ENCODE data around the gene TACC3.
"Not testable (repeated sequence)": the region's sequence is repeated elsewhere in the genome, so short reads cannot be mapped to it uniquely, and the experiment has no call there.

TACC3 gene

DNA sequence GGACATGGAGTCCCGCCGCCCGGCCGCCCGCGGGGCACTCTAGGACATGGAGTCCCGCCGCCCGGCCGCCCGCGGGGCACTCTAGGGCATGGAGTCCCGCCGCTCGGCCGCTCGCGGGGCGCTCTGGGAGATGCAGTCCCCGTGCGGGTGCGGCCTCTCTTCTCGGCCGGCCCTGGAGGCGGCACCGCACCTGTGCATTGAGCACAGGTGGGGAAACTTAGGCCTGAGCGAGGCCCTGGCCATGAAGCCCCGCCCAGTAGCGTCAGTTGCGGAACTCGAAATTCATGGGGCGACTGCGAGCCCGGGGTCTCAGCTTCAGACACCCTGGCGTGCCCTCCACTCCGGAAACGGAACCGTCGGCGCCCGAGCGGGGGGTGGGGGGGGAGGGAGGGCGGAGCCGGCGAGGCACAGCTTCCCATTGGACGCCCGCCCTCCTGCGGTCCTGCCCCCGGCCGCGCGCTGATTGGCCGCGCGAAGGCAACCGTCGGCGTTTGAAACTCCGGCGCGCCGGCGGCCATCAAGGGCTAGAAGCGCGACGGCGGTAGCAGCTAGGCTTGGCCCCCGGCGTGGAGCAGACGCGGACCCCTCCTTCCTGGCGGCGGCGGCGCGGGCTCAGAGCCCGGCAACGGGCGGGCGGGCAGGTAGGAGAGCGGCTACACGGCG lies at the start of gene TACC3, which contains the start of gene TMEM129:
TSS of gene TACC3 (plus strand) at position 519 of the 663 bp plus-strand sequence. CDS start 1,901 bp downstream, outside the sequence.
TSS of gene TMEM129 (minus strand) at position 321 of the 663 bp plus-strand sequence. CDS start 486 bp downstream, outside the sequence.
- FAIRE-seq = peak; percentile 34

DNA sequence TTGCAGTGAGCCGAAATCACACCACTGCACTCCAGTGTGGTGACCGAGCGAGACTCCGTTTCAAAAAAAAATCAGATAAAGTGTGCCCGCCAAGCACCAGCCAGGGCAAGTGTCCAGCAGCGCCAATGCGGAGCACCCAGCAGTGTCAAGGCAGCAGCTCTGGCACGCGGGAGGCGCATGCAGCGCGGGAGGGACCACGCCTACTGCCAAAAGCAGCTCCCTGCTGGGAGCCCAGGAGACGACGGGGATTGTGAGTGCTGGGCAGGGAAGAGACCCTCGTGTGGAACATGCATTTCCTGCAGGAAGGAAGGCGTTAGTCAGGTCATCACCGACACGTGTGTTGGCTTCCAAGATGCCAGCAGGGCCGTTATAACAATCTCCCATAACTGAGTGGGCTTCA lies 47.6 kb upstream of the TACC3 start:
- no peak for FAIRE-seq

DNA sequence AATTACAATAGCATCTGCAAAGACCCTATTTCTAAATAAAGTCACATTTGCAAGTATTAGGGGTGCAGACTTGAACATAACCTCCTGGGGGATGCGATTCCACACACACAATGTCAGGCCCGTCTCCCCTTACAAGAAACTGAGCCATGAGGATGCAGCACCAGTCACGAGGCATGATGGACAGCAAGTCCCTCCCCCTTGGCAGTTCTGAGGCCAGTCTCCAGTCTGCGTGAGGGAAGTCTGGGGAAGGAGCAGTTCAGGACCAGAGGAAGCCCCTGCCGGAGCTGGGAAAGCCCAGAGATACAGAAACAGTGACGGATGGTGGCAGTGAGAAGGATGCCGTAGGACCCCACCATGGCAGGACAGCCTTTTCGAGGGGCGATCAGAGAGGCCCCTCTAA lies 46.6 kb upstream of the TACC3 start:
- no peak for FAIRE-seq

DNA sequence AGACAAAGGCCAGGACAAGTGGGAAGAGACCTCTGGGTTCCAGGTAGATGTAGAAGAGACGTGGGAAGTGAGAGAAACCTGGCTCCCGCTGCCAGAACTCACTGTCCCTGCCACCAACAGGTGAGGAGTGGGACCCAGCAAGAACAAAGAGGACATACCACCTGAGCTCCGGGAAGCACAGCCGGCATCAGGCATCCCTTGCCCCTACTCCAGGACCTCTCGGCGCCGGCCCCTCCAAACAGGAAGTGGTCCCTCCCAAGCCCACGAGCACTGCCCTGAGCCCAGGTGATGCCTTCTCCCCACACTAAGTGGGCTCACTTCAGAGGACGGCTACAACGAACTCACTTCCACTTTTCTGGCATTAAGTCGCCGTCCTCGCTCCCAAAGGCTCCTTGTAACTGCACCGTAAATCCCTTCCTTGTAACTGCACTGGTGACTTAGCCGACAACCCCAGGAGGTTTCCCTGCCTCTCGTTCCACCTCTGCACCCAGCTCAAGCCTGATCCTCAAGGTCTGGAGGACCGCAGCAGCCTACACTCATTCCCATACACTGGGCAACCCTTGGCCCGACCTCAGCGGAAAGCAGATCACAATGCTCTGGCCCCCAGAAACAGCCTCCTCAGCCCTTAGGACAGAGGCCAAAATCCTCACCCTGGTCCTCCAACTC lies 46.1 kb upstream of the TACC3 start:
- no peak for FAIRE-seq

DNA sequence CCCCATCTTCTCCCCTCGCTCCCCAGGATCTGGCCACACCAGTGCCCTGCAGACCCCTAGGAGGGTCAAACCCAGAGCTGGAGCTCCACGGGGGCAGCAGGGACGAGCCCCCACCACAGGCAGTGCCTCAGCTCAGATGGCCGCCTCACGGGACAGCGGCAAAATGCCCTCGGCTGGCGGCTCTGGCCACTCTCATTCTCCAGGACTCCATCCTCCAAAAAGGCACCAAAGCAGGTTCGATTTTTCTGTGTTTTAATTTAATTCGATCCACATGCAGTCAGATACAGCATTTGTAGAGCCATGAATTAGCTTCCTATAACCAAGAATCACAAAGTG lies 45.6 kb upstream of the TACC3 start:
- FAIRE-seq = no peak

DNA sequence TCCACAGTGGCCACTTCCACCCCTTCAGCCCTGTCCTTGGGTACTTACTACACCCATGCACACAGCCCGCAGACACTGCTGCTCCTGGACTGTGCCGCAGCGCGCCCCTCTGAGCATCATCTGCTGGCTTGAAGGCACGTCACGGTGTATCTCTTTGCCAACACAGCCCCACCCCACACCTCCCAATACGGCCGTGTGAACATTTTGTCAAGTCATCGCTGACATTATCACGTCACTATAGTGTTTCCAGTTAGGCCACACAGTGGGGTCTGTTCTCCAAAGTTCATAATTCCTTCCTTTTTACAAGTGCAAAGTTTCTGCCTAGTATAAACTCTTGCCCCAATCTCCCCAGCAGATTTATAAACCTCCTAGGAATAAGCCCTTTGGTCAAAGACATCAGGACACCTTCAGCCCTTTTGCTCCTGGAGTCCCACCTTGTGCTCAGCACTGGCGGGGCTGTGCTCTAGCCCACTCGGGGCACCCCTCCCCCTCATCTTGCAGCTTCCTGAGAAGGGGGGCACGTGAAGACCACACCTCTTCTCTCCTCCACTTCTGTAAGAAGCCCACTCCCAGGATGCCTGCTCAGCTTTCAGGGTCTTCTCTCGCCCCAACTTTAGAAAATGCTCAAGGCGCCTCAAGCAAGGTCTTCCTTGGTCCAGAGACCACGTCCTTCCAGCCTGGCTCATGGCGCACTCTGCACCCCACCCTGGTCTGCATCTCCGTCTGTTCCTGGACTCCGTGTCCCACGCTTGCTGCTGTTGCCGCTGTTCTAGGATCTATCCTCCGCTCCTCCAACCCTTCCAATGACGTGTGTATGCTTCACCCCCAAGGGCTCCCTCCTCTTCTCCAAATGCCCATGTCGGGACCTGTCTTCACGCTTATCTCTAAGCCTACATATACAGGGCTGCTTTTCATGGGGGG lies 44.5 kb upstream of the TACC3 start:
- FAIRE-seq = no peak

DNA sequence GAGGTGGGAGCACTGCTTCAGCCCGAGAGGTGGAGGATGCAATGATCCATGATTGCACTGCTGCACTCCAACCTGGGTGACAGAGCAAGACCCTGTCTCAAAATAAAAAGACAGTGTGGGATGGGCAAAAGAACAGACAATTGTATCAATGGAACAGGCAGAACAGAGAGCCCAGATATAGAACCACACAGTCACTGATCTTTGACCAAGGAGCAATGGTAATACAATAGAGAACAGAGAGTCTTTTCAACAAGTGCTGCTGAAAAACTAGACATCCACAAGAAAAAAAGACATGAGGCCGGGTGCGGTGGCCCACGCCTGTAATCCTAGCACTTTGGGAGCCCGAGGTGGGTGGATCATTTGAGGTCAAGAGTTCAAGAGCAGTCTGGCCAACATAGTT lies 43.1 kb upstream of the TACC3 start:
- no peak for FAIRE-seq

DNA sequence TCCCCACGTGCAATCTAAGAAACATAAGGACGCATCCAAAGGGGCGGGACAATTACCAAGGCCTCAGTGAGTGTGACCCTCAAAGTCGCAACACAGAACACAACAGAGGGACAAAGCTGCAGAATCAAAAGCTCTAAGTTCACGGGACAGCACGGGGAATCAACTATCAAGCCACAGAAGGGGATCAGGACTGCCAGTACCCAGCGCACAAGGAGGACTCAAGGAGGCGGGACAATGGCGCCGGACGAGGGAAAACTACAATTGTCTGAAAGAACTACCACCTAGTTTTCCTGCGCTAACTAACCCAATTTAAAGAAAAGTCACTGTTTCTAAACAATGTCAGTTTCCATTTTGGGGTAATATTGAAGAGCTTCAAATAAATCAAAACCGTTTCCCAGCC lies 38.5 kb upstream of the TACC3 start:
- FAIRE-seq = no peak

DNA sequence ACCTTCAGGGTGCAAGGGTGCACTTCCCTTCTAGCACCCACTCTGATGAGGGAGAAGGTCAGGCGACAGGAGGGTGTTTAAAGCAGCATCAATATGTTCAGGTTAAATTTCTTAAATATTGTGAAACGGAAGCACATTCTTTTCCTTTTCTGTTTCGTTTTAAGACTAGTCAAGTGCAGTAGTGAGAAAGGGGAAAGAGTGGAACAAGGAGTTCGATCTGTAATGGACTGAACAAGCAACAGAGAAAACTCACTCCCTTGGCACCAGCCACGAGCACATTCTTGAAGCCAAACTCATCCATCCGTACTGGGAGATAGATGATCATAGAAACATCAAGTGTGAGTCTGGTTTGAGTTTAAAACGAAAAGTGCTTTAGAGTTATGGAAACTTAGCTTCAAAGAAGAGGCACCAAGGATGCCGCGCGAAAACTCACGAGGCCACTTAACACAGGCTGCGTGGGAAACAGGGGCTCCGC lies 38.0 kb upstream of the TACC3 start:
- FAIRE-seq = no peak

DNA sequence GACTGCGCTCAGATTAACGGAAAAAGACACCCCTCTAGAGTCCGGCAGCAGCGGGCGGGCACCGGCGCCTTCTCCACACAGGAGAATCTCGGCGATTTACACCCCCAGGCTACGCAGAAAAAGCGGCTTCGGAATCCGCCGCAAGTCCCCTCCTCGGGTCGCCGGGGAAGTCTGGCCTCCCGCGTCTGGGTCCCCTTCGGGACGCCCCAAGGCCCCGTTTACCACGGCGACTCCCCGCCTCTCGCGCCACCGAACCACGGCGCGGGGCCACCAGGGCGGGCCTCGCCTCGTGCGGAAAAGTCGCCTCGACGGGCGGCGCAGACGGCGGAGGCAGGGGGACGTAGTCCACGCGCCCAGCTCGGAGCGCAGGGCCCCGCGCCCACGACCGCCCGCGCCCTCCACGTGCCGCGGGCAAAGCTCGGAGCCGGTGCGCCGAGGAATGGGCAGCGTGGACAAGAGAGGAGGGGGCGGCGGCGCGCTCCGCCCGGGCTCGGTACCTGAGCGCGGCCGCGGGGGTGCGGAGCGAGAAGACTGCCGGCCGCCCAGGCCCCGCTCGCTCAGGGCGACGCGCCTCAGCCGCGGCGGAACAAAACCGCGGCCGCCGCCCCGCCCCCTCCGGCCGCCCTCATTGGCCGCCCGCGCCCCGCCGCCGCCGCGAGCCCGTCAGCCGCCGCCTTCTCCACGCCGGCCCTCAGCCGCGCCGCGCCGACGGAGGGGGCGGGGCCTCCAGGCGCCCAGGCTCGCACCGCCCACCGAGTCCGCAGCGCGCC lies 37.4 kb upstream of the TACC3 start, which contains the start of gene FAM53A:
TSS of gene FAM53A (minus strand) at position 578 of the 770 bp plus-strand sequence. CDS start 15,572 bp downstream, outside the sequence.
- FAIRE-seq = no peak

DNA sequence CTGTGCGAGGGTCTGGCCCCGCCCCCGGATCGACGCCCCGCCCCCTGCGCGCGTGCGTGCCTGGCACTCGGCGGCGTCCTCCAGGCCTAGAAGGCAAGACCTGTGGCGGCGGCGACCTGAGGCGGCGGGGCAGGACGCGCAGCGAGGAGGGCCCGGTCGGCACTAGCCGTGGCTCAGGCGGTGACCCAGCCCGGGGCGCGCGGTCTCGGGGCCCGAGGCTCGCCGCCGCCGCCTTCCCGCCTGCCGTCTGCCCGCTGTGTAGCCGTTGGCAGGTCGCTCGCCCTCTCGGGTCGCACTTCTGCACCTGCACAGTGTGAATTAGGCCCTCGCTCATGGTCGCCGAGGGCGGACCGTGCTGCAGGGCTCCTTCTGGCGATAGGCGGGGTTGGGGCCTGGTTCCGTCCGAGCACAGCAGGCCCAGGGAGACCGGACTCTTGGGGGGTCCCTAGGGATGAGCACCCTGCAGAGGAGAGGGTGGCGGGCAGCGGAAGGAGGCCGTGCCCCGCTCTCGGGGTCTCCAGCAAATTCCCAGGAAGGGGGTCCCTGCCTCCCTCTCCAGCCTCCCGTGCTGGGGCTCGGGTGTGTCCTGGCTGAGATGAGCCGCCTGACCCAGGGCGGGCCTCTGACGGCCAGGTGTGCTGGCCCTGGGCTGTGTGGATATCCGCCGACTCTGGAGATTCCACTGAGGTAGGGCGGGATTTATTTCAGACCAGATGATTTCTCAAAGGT lies 36.7 kb upstream of the TACC3 start:
- FAIRE-seq = no peak

DNA sequence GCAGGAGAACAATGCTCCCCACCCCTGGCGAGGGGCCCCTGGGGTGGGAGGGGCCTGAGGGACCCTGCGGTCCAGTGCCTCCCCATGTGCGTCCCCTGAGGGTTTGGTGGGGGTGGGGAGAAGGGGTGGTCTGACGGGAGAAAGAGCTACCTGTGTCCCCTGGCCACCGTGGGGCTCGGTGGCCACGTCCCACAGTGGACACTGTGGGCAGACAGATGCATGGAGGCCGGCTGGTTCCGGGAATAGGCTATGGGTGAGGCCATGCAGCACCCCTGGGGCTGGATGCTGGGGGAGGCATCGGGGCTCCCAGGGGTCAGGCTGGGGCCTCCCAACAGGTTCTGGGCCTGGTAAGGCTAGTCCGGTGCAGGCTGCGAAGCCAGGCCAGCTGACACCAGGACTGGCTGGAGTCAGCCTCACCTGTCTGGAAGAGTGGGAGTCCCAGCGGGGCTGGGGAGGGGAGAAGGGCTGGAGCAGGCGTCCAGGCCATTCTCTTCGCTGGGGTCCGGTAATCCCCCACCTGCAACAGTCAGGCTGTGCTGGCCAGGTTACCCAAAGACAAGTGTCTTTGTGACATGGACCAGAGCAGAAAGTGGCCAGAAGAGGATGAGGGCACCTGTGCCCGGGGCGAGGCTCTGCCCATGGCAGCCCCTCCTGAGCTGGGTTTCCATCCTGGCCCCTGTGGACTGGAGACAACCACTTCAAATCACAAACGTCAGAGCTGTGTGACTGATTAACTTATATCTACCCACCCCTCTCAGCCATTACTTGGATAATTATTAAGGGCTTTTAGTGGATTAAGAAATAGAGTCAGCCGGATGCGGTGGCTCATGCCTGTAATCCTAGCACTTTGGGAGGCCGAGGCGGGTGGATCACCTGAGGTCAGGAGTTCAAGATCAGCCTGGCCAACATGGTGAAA lies 35.8 kb upstream of the TACC3 start:
- FAIRE-seq = no peak

DNA sequence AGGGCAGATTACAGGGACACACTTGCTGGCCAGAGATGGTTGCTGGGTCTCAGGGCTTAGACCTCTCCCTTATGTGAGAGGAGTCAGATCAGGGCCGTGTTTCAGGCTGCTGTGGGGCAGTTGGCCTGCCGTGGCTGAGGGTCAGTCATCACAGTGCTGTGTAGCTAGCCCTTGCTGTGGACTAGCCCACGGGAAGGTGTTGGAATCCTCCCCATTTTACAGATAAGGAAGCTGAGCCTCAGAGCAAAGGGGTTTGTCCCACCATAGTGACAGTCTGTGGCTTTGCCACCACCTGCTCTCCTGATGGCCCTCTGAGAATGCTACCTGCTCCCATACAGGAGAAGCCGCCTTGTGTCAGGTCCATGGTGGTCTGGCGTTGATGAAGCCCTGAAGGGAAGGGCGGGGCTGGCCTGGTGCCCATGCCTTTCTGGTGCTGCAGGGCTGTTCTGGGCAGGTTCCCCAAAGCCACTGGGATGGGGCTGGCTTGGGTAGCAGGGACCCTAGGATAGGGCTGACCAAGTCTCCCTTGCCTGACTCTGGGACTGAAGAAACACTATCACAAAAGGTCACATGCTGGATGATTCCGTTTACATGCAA lies 34.8 kb upstream of the TACC3 start:
- no peak for FAIRE-seq

DNA sequence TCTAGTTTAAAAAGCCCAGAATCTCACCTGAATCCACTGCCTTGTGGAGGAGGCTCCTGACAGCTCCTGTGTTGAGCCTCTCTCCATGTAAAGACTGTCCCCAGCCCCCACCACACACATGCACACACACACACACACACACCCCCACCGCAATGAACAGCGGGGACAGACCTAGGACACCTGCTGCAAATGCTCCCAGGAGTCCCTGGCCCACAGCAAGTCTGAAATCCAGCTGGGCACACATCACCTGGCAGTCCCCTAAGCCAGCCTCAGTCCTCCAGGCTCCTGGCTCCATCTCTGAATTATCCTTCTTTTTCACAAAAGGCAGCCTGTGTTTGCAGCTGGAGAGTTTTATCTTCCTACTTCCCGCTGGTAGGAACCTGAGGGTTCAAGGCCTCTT lies 30.6 kb upstream of the TACC3 start:
- FAIRE-seq = no peak

DNA sequence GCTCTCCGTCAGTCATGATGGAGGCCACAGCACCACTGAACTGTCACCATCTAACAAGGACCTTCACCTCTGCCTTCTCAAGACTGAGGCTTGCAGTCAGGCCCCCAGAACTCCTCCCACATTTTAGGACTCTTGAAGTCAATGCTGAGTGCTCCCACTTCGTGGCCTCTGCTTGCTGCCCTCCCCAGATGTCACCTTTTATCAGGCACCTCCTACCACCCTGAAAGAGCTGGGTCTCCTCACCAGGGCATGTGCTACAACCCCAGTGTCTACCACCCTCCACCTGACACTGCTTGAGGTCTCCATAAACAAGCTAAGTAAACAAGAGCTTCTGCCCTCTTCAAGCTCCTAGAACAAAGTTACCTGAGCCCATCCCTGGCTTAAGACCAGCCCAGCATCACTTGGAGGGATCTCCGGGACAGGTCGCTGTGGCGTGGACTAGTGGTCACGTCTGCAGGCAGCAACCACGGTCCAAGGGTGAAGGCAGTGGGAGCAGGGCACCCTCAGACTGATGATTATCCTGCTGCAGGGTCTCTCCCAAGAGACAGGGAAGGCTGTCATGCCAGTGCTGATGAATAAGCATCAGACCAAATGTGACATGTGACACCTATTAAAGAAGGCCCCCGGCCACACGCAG lies 29.5 kb upstream of the TACC3 start:
- FAIRE-seq = no peak

DNA sequence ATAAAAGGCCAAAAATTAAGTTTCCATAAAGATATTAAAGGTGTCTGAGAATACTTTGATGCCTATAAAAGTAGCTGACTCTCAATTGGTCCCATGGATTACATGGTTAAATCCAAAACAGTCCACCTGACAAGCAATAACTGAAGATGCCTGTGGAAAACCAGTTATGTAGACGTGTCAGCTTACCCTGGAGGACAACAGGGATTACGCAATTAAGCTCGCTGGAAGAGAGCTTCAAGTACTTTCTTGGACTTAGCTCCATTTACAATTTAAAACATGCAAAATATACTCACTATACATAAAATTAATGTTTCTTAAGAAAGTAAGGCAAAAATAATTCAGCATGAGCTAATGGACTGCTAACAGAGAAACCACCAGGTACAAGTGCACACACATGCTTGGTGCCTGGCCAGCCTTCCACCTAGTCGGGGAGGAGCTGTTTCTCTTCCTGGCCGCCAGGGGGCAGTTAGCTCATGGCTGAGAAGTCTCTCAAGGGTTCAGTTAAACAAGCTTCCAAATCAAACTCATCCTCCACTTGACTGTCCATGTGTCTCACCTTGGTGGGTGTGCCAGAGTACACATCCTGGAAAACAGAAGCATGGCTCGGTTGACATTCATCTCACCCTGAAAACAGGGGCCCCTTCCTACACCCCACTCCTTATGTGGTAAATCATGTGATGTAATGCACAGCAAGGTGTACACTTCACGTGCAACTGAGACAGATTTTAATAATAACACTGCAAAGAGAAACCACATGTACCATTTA lies 28.0 kb upstream of the TACC3 start:
- FAIRE-seq = peak; percentile 70

DNA sequence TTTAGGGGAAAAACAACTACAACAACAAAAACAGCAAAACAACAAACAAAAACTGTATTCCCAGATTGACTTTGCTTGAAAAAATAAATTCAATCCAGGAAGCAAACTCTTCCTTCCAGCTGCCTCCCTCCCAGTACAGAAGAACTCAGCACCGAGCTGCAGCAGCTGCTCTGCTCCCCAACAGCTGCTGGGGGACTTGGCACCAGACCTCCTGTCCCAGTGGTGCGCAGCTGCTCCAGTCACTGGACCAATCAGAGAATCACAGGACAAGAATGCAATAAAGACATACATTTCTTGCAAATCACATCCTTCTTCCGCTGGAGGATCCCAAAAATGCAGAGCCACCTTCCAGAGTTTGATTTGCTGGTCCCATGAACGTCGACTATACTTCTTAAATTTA lies 25.4 kb upstream of the TACC3 start:
- no peak for FAIRE-seq

DNA sequence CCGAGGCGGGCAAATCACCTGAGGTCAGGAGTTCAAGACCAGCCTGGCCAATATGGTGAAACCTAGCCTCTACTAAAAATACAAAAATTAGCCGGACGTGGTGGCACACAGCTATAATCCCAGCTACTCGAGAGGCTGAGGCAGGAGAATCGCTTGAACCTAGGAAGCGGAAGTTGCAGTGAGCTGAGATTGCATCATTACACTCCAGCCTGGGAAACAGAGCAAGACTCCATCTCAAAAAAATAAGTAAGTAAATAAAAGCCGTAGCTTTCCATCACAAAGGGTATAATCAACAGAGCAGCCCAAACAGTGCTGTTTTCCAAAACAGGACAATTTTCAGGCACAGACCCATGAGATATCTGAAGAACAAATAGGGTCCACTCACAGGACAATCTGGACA lies 19.6 kb upstream of the TACC3 start:
- not testable (repeated sequence) for FAIRE-seq

DNA sequence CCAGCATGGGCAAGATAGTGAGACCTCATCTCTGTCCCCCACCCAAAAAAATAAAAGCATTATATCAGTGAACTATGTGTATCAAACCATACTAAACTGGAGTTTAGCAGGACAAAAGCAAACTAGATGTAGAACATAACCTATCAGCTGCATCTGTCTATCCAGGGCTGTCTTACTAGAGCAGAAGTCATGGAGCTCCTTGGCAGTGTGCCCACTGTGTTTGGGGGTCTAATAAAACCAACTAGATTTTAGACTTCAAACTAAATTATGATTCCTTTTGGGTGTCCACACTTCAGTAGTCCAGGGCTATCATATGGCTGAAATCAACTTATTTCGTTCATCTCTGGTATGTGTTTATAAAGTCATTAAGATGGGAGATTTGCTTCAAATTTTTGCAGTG lies 17.5 kb upstream of the TACC3 start:
- no peak for FAIRE-seq
